Fibroblast of lung (primary cell): ENCODE data around the gene KCNK5.

Source experiments
- CTCF ChIP-seq, 2 donors: IDR thresholded peaks in 1 of 2; conservative IDR thresholded peaks in 1 of 2; 1 replicate in 1 of 2; 2 replicates in 1 of 2; pipeline ENCODE4 v1.5.1; 2011 to 2012; ENCODE audit warnings: low read length in 2 of 2, control low read depth in 1 of 2, inconsistent platforms in 1 of 2, low read depth in 1 of 2, mild to moderate bottlenecking in 1 of 2
- EZH2 ChIP-seq: IDR thresholded peaks from 2 replicates; pipeline ENCODE4 v1.5.1; 2012; ENCODE audit warnings: low read length, control low read depth, mild to moderate bottlenecking; ENCODE audit errors: missing control alignments

- no peak for TF ChIP-seq EZH2
- no peak for TF ChIP-seq CTCF (conservative IDR thresholded peaks at IDR 0.05 in 1 of 2, IDR thresholded peaks at IDR 0.05 in 1 of 2; ENCODE audit: low read depth in 1 of 2, low read length in 2 of 2)
These were observed 6.2 kb downstream of the KCNK5 start for GRCh38 chr6:39223061-39223460.
